GM12878 (cell line): ENCODE data around the gene DEGS2. TPM values are rescaled to one million over a fixed set of nuclear protein-coding genes. Genes with fewer than 3 reads are reported as not detected.

Experiments
- ATAC-seq: fragments of 200-7000 bp; cut with Tn5 transposase; 3 replicates; pipeline ENCODE4 v1.9.1; 2020; ENCODE audit warnings: mild to moderate bottlenecking, moderate library complexity
- BruUV-seq: library from RNA; stranded (reverse); fragments of 400-500 nt; replicated peaks from 2 replicates; lab custom pipeline; 2021; lab: Mats Ljungman, UMichigan
- CTCF ChIA-PET: fragments of 300-600 bp; sonication (Branson Sonifier 250); formaldehyde crosslinking; extraction: SDS; loops from one replicate; lab custom pipeline; 2021; ENCODE audit warnings: inconsistent platforms; lab: Yijun Ruan, JAX
- POLR2A ChIA-PET: fragments of 350-600 bp; formaldehyde crosslinking; extraction: SDS; loops from one replicate; lab custom pipeline; 2021; ENCODE audit warnings: inconsistent platforms; lab: Charles Lee
- RAD21 ChIA-PET: fragments of 300-600 bp; sonication (Branson Sonifier 250); formaldehyde crosslinking; loops from one replicate; lab custom pipeline; 2023; ENCODE audit warnings: antibody characterized with exemption; ENCODE audit not compliant: unreplicated experiment; lab: Charles Lee
- SMC1A ChIA-PET: fragments of 300-600 bp; sonication (Branson Sonifier 250); formaldehyde crosslinking; loops from one replicate; lab custom pipeline; 2023; ENCODE audit not compliant: unreplicated experiment, uncharacterized antibody; lab: Charles Lee
- DNase-seq: peaks from one replicate; pipeline ENCODE4 v3.0.0-alpha.2; 2011; ENCODE audit warnings: low read depth, low spot score
- FAIRE-seq: peaks from 3 replicates; lab custom pipeline; 2011; peaks lifted over from hg19 to GRCh38; lab: Jason Lieb, UNC
- H2AFZ ChIP-seq: 2 replicates; pipeline ENCODE4 v1.6.0; 2011; ENCODE audit warnings: low read depth, low read length, control low read depth; ENCODE audit not compliant: control insufficient read depth
- H3K27ac ChIP-seq: 2 replicates; pipeline ENCODE4 v1.5.1; 2011; ENCODE audit warnings: control low read depth; ENCODE audit not compliant: control insufficient read depth, insufficient read depth
- H3K27me3 ChIP-seq, 2 experiments: replicated peaks in 1 of 2; 2 replicates each; pipeline versions ENCODE4 v1.6.0 to v1.6.1; 2011; ENCODE audit warnings: low read length in 1 of 2; ENCODE audit not compliant: control insufficient read depth in 2 of 2, insufficient read depth in 2 of 2
- H3K36me3 ChIP-seq, 2 experiments: 2 replicates each; pipeline ENCODE4 v1.5.1; 2011; ENCODE audit warnings: low read length in 1 of 2; ENCODE audit not compliant: control insufficient read depth in 2 of 2, insufficient read depth in 2 of 2
- H3K4me1 ChIP-seq: 2 replicates; pipeline ENCODE4 v1.6.1; 2011; ENCODE audit warnings: mild to moderate bottlenecking, low read length, moderate library complexity, mixed read lengths; ENCODE audit not compliant: control insufficient read depth, insufficient read depth
- H3K4me2 ChIP-seq: 2 replicates; pipeline ENCODE4 v1.6.0; 2011; ENCODE audit warnings: control low read depth; ENCODE audit not compliant: control insufficient read depth, insufficient read depth
- H3K4me3 ChIP-seq: fragments of 200-600 bp; sonication (generic); 2 replicates; pipeline ENCODE4 v1.5.1; 2016
- H3K79me2 ChIP-seq: 2 replicates; pipeline ENCODE4 v1.6.0; 2011; ENCODE audit warnings: low read length; ENCODE audit not compliant: control insufficient read depth, insufficient read depth
- H3K9ac ChIP-seq: 2 replicates; pipeline ENCODE4 v1.8.0; 2011; ENCODE audit warnings: low read length, control low read depth, mixed read lengths; ENCODE audit not compliant: control insufficient read depth, insufficient read depth
- H3K9me3 ChIP-seq: replicated peaks from 3 replicates; pipeline ENCODE4 v1.5.1; 2011; ENCODE audit warnings: mild to moderate bottlenecking, low read length; ENCODE audit not compliant: control insufficient read depth, insufficient read depth
- H4K20me1 ChIP-seq: 2 replicates; pipeline ENCODE4 v1.6.0; 2011; ENCODE audit not compliant: control insufficient read depth, insufficient read depth
- ASH2L ChIP-seq: fragments of 300-600, 200-600 bp; sonication (generic); IDR thresholded peaks from 2 replicates; pipeline ENCODE4 v1.6.1; 2017; ENCODE audit warnings: low read depth, mild to moderate bottlenecking, borderline replicate concordance
- BMI1 ChIP-seq: fragments of 450-650 bp; IDR thresholded peaks from 2 replicates; pipeline ENCODE4 v1.6.1; 2016; ENCODE audit warnings: mild to moderate bottlenecking, moderate library complexity, borderline replicate concordance
- EGR1 ChIP-seq, 2 experiments: IDR thresholded peaks; 1 replicate in 1 of 2; 2 replicates in 1 of 2; pipeline ENCODE4 v1.6.1; 2011 to 2012; ENCODE audit warnings: low read depth in 2 of 2, low read length in 2 of 2, borderline replicate concordance in 1 of 2, mild to moderate bottlenecking in 1 of 2, moderate library complexity in 1 of 2
- IKZF1 ChIP-seq: fragments of 450-650 bp; conservative IDR thresholded peaks from 2 replicates; pipeline ENCODE4 v1.6.1; 2017; ENCODE audit warnings: antibody characterized with exemption, mild to moderate bottlenecking
- NR2C2 ChIP-seq: IDR thresholded peaks from 2 replicates; pipeline ENCODE4 v1.6.1; 2011; ENCODE audit warnings: borderline replicate concordance, low read depth; ENCODE audit not compliant: control insufficient read depth, insufficient read length
- NR2F1 ChIP-seq: fragments of 450-650 bp; conservative IDR thresholded peaks from 2 replicates; pipeline ENCODE4 v1.6.1; 2017; ENCODE audit warnings: mild to moderate bottlenecking
- RAD21 ChIP-seq: IDR thresholded peaks from 2 replicates; pipeline ENCODE4 v1.6.1; 2011; ENCODE audit warnings: mild to moderate bottlenecking, low read depth, low read length, moderate library complexity; ENCODE audit not compliant: insufficient read depth
- SIX5 ChIP-seq: IDR thresholded peaks from 2 replicates; pipeline ENCODE4 v1.6.1; 2011; ENCODE audit warnings: mild to moderate bottlenecking, low read depth, low read length, moderate library complexity; ENCODE audit not compliant: severe bottlenecking
- WGBS: methylation state at CpG from one replicate; pipeline ENCODE4 v1.1.6; 2016; ENCODE audit warnings: low lambda C conversion rate; ENCODE audit not compliant: insufficient replicate concordance, insufficient coverage; ENCODE audit errors: missing lambda C conversion rate; 5-methylcytosine and 5-hydroxymethylcytosine counted together
- in situ Hi-C: fragments of 300-500 bp; cut with MboI; formaldehyde crosslinking; loops from 9 replicates; pipeline ENCODE4 v1.14.3; 2018; ENCODE audit warnings: mixed read lengths
- intact Hi-C: fragments of 100-400 bp; cut with micrococcal nuclease; formaldehyde crosslinking; loops from one replicate; pipeline ENCODE4 v1.14.2; 2022; ENCODE audit not compliant: unreplicated experiment
- polyA plus RNA-seq, 11 experiments: library from polyadenylated mRNA; depleted of rRNA in 4 of 11; unstranded in 6 of 11; stranded (reverse) in 5 of 11; fragments of >200 nt; fragmentation: Nextera tagmentation in 4 of 11; fragmentation: Illumina TruSeq in 1 of 11; extraction: Ambion mirVana in 4 of 11; extraction: Trizol in 1 of 11; gene quantifications; 1 replicate in 1 of 11; 2 replicates in 10 of 11; pipeline versions ENCODE4 v1.2.1 to v1.2.3, GENCODE V29; 2011 to 2016; ENCODE audit warnings: inconsistent platforms in 2 of 11, missing spikeins in 2 of 11, low read depth in 1 of 11
- total RNA-seq, 4 experiments: library from RNA; depleted of rRNA in 3 of 4; stranded (reverse); fragments of >200 nt in 3 of 4; fragmentation: Illumina TruSeq in 1 of 4; extraction: Trizol in 1 of 4; gene quantifications; 2 replicates each; pipeline versions ENCODE4 v1.2.1 to v1.2.3, GENCODE V29; 2013 to 2021
- TF ChIP-seq, protein P1 (sequence below): fragments of 450-650 bp; IDR thresholded peaks from 2 replicates; pipeline ENCODE4 v1.6.1; 2017; ENCODE audit warnings: mild to moderate bottlenecking, moderate library complexity

The DEGS2 gene
- total and polyA plus RNA-seq, 10 of the 15 experiments (the other 5 are each of a cell fraction or from before 2014, with no cell fraction given), result 0.01 to 2.5 (median 0.45) TPM; not detected in 1

DNA sequence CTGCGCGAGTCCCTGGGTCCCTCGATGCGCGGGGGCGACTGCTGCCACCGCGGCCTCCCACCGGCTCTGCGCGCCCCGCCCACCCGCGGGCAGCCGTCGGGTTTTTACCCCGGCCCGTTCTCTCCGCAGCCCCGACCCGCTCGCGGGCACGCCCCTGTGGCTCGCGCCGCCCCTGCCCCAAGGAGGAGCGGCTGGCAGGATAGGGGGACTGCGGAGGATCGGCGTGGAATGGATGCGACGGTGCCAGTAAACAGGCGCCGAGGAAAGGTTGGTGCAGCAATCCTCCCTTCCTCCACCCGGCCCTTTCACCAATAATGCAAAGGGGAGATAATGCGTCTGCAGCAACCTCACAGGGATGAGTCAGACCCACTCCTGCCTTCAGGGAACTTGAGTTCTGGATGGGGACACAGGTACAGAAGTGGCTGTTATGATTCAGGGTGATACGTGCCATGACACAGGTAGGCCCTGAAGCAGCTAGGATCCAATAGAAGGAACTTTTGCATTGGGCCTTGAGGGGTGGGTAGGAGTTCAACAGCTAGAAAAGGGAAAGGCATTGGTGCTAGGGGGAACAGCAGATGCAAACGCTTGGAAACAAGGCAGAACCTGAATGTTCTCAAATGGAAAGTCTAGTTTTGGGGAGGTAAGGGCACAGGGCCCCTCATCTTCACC lies 554 bp upstream of the DEGS2 start:
- SMC1A ChIA-PET, result no interaction called here
- RAD21 ChIA-PET, result interaction anchor here (0.6 kb wide), 1 partner anchor 130 kb away, joined by 3 read pairs; no protein-coding TSS in a partner anchor
- Histone ChIP-seq H4K20me1 (no peaks in the 10 kb centered on the region), H3K27ac (no peak overlapping the region), H3K36me3 (no peaks in the 10 kb centered on the region), H3K9ac (no peak overlapping the region), H3K4me3 (peak overlapping the region; percentile 63; the same call in 1 of the 2 replicates), H3K9me3 (no peaks in the 10 kb centered on the region; the same call in 2 of the 3 replicates), H3K27me3 (peaks cover 3 to 5% of the 10 kb centered on the region in 2 experiments; a peak in 3 of 4 replicates), H2AFZ (no peak overlapping the region; the same call in 1 of the 2 replicates), H3K4me2 (peak overlapping the region; percentile 92), H3K79me2 (no peaks in the 10 kb centered on the region), H3K4me1 (peaks cover 15% of the 10 kb centered on the region)
- DNase-seq (no peak), FAIRE-seq (no peak), ATAC-seq (no peak)
- in situ Hi-C loops, result no loop called here
- CTCF ChIA-PET, result no interaction called here
- intact Hi-C loops, result no loop called here
- POLR2A ChIA-PET, result interaction anchor here (0.6 kb wide), 1 partner anchor 76 kb away, joined by 4 read pairs; no protein-coding TSS in a partner anchor
- WGBS, result 16% methylated on average over 39 of the region's 39 CpGs
- no peak for TF ChIP-seq EGR1 (IDR thresholded peaks at IDR 0.05; ENCODE audit: borderline replicate concordance in 1 of 2, low read depth in 2 of 2, low read length in 2 of 2)
- TF ChIP-seq BMI1, result no peak
- no peak for TF ChIP-seq ASH2L
- TF ChIP-seq, protein P1, sequence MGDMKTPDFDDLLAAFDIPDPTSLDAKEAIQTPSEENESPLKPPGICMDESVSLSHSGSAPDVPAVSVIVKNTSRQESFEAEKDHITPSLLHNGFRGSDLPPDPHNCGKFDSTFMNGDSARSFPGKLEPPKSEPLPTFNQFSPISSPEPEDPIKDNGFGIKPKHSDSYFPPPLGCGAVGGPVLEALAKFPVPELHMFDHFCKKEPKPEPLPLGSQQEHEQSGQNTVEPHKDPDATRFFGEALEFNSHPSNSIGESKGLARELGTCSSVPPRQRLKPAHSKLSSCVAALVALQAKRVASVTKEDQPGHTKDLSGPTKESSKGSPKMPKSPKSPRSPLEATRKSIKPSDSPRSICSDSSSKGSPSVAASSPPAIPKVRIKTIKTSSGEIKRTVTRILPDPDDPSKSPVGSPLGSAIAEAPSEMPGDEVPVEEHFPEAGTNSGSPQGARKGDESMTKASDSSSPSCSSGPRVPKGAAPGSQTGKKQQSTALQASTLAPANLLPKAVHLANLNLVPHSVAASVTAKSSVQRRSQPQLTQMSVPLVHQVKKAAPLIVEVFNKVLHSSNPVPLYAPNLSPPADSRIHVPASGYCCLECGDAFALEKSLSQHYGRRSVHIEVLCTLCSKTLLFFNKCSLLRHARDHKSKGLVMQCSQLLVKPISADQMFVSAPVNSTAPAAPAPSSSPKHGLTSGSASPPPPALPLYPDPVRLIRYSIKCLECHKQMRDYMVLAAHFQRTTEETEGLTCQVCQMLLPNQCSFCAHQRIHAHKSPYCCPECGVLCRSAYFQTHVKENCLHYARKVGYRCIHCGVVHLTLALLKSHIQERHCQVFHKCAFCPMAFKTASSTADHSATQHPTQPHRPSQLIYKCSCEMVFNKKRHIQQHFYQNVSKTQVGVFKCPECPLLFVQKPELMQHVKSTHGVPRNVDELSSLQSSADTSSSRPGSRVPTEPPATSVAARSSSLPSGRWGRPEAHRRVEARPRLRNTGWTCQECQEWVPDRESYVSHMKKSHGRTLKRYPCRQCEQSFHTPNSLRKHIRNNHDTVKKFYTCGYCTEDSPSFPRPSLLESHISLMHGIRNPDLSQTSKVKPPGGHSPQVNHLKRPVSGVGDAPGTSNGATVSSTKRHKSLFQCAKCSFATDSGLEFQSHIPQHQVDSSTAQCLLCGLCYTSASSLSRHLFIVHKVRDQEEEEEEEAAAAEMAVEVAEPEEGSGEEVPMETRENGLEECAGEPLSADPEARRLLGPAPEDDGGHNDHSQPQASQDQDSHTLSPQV, result no peak
- TF ChIP-seq NR2C2, result no peak
- TF ChIP-seq NR2F1, result no peak
- no peak for TF ChIP-seq SIX5
- TF ChIP-seq IKZF1, result 0 out of 2 replicates have a peak, but pooled peaks have one; percentile 20
- no peak for TF ChIP-seq RAD21
- no TSS peak for BruUV-seq
